GM12878 (cell line): Measurements from ENCODE around the gene CNTRL. TPM values are rescaled to one million over a fixed set of nuclear protein-coding genes. Genes with fewer than 3 reads are reported as not detected.

Experiments used
- ATAC-seq: fragments of 200-7000 bp; cut with Tn5 transposase; 3 replicates; pipeline ENCODE4 v1.9.1; 2020; ENCODE audit warnings: mild to moderate bottlenecking, moderate library complexity
- BruUV-seq: library from RNA; stranded (reverse); fragments of 400-500 nt; replicated peaks from 2 replicates; lab custom pipeline; 2021; lab: Mats Ljungman, UMichigan
- CTCF ChIA-PET: fragments of 300-600 bp; sonication (Branson Sonifier 250); formaldehyde crosslinking; extraction: SDS; loops from one replicate; lab custom pipeline; 2021; ENCODE audit warnings: inconsistent platforms; lab: Yijun Ruan, JAX
- POLR2A ChIA-PET: fragments of 350-600 bp; formaldehyde crosslinking; extraction: SDS; loops from one replicate; lab custom pipeline; 2021; ENCODE audit warnings: inconsistent platforms; lab: Charles Lee
- RAD21 ChIA-PET: fragments of 300-600 bp; sonication (Branson Sonifier 250); formaldehyde crosslinking; loops from one replicate; lab custom pipeline; 2023; ENCODE audit warnings: antibody characterized with exemption; ENCODE audit not compliant: unreplicated experiment; lab: Charles Lee
- SMC1A ChIA-PET: fragments of 300-600 bp; sonication (Branson Sonifier 250); formaldehyde crosslinking; loops from one replicate; lab custom pipeline; 2023; ENCODE audit not compliant: unreplicated experiment, uncharacterized antibody; lab: Charles Lee
- DNase-seq: peaks from one replicate; pipeline ENCODE4 v3.0.0-alpha.2; 2011; ENCODE audit warnings: low read depth, low spot score
- FAIRE-seq: peaks from 3 replicates; lab custom pipeline; 2011; peaks lifted over from hg19 to GRCh38; lab: Jason Lieb, UNC
- H2AFZ ChIP-seq: 2 replicates; pipeline ENCODE4 v1.6.0; 2011; ENCODE audit warnings: low read depth, low read length, control low read depth; ENCODE audit not compliant: control insufficient read depth
- H3K27ac ChIP-seq: 2 replicates; pipeline ENCODE4 v1.5.1; 2011; ENCODE audit warnings: control low read depth; ENCODE audit not compliant: control insufficient read depth, insufficient read depth
- H3K27me3 ChIP-seq, 2 experiments: replicated peaks in 1 of 2; 2 replicates each; pipeline versions ENCODE4 v1.6.0 to v1.6.1; 2011; ENCODE audit warnings: low read length in 1 of 2; ENCODE audit not compliant: control insufficient read depth in 2 of 2, insufficient read depth in 2 of 2
- H3K36me3 ChIP-seq, 2 experiments: 2 replicates each; pipeline ENCODE4 v1.5.1; 2011; ENCODE audit warnings: low read length in 1 of 2; ENCODE audit not compliant: control insufficient read depth in 2 of 2, insufficient read depth in 2 of 2
- H3K4me1 ChIP-seq: 2 replicates; pipeline ENCODE4 v1.6.1; 2011; ENCODE audit warnings: mild to moderate bottlenecking, low read length, moderate library complexity, mixed read lengths; ENCODE audit not compliant: control insufficient read depth, insufficient read depth
- H3K4me2 ChIP-seq: 2 replicates; pipeline ENCODE4 v1.6.0; 2011; ENCODE audit warnings: control low read depth; ENCODE audit not compliant: control insufficient read depth, insufficient read depth
- H3K4me3 ChIP-seq: fragments of 200-600 bp; sonication (generic); 2 replicates; pipeline ENCODE4 v1.5.1; 2016
- H3K79me2 ChIP-seq: 2 replicates; pipeline ENCODE4 v1.6.0; 2011; ENCODE audit warnings: low read length; ENCODE audit not compliant: control insufficient read depth, insufficient read depth
- H3K9ac ChIP-seq: 2 replicates; pipeline ENCODE4 v1.8.0; 2011; ENCODE audit warnings: low read length, control low read depth, mixed read lengths; ENCODE audit not compliant: control insufficient read depth, insufficient read depth
- H3K9me3 ChIP-seq: replicated peaks from 3 replicates; pipeline ENCODE4 v1.5.1; 2011; ENCODE audit warnings: mild to moderate bottlenecking, low read length; ENCODE audit not compliant: control insufficient read depth, insufficient read depth
- H4K20me1 ChIP-seq: 2 replicates; pipeline ENCODE4 v1.6.0; 2011; ENCODE audit not compliant: control insufficient read depth, insufficient read depth
- GABPA ChIP-seq: IDR thresholded peaks from 2 replicates; pipeline ENCODE4 v1.6.1; 2014; ENCODE audit warnings: antibody characterized with exemption, low read depth, mild to moderate bottlenecking, inconsistent platforms
- IRF4 ChIP-seq: IDR thresholded peaks from 2 replicates; pipeline ENCODE4 v1.6.1; 2011; ENCODE audit warnings: low read depth, low read length
- RAD51 ChIP-seq: fragments of 450-650 bp; IDR thresholded peaks from 2 replicates; pipeline ENCODE4 v1.6.1; 2016; ENCODE audit warnings: moderate library complexity, mild to moderate bottlenecking, inconsistent platforms
- WRNIP1 ChIP-seq: IDR thresholded peaks from 2 replicates; pipeline ENCODE4 v1.6.1; 2011; ENCODE audit warnings: low read depth, low read length, improper control_type of control experiment, borderline replicate concordance
- ZSCAN29 ChIP-seq: fragments of 450-650 bp; IDR thresholded peaks from 2 replicates; pipeline ENCODE4 v1.6.1; 2017; ENCODE audit warnings: mild to moderate bottlenecking, moderate library complexity
- WGBS: methylation state at CpG from one replicate; pipeline ENCODE4 v1.1.6; 2016; ENCODE audit warnings: low lambda C conversion rate; ENCODE audit not compliant: insufficient replicate concordance, insufficient coverage; ENCODE audit errors: missing lambda C conversion rate; 5-methylcytosine and 5-hydroxymethylcytosine counted together
- in situ Hi-C: fragments of 300-500 bp; cut with MboI; formaldehyde crosslinking; loops from 9 replicates; pipeline ENCODE4 v1.14.3; 2018; ENCODE audit warnings: mixed read lengths
- intact Hi-C: fragments of 100-400 bp; cut with micrococcal nuclease; formaldehyde crosslinking; loops from one replicate; pipeline ENCODE4 v1.14.2; 2022; ENCODE audit not compliant: unreplicated experiment
- polyA plus RNA-seq, 11 experiments: library from polyadenylated mRNA; depleted of rRNA in 4 of 11; unstranded in 6 of 11; stranded (reverse) in 5 of 11; fragments of >200 nt; fragmentation: Nextera tagmentation in 4 of 11; fragmentation: Illumina TruSeq in 1 of 11; extraction: Ambion mirVana in 4 of 11; extraction: Trizol in 1 of 11; gene quantifications; 1 replicate in 1 of 11; 2 replicates in 10 of 11; pipeline versions ENCODE4 v1.2.1 to v1.2.3, GENCODE V29; 2011 to 2016; ENCODE audit warnings: inconsistent platforms in 2 of 11, missing spikeins in 2 of 11, low read depth in 1 of 11
- total RNA-seq, 4 experiments: library from RNA; depleted of rRNA in 3 of 4; stranded (reverse); fragments of >200 nt in 3 of 4; fragmentation: Illumina TruSeq in 1 of 4; extraction: Trizol in 1 of 4; gene quantifications; 2 replicates each; pipeline versions ENCODE4 v1.2.1 to v1.2.3, GENCODE V29; 2013 to 2021
- TF ChIP-seq, protein P1 (sequence below): fragments of 450-650 bp; IDR thresholded peaks from 2 replicates; pipeline ENCODE4 v1.6.1; 2017; ENCODE audit warnings: low read depth, mild to moderate bottlenecking, moderate library complexity
- TF ChIP-seq, protein P2 (sequence below): fragments of 450-650 bp; IDR thresholded peaks from 2 replicates; pipeline ENCODE4 v1.6.1; 2016; ENCODE audit warnings: mild to moderate bottlenecking
- TF ChIP-seq, protein P3 (sequence below): fragments of 450-650 bp; formaldehyde crosslinking; IDR thresholded peaks from 2 replicates; pipeline ENCODE4 v1.4.0; 2020; ENCODE audit warnings: mild to moderate bottlenecking, moderate library complexity
- TF ChIP-seq, protein P4 (sequence below): IDR thresholded peaks from 2 replicates; pipeline ENCODE4 v1.6.1; 2011; ENCODE audit warnings: low read depth, mild to moderate bottlenecking, low read length, moderate library complexity, borderline replicate concordance; ENCODE audit errors: extremely low read depth
- TF ChIP-seq, protein P5 (sequence below): IDR thresholded peaks from 2 replicates; pipeline ENCODE4 v1.6.1; 2011; ENCODE audit warnings: borderline replicate concordance, low read depth, mild to moderate bottlenecking, moderate library complexity, low read length; ENCODE audit not compliant: insufficient read depth, poor library complexity, severe bottlenecking

Gene CNTRL
- total and polyA plus RNA-seq, 10 of the 15 experiments (the other 5 are each of a cell fraction or from before 2014, with no cell fraction given) = 20.0 to 65.4 (median 38.8) TPM

DNA sequence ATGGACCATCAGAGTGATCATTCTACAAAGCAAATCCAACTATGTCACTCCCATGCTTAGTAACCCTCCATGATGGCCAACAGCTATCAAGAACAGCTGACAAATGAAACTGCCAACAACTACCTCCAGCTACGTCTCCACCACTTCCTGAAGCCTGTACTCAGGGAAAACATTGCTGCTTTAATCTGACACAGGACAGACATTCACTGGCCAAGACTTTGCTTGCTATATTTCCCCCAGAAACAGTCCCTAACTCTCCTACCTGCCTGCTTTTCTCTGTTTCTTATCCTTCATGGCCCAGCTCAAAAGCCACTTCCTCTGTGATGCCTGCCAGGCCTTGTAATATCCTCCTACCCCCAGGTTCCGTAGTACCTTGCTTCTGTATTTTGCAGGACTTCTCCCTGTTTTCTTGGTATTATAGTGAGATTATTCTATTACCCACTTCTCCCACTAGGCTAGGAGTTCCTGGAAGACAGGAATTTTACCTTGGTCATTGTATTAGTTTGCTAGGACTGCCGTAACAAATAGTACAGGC is 141.6 kb downstream of the CNTRL start (continued):
- TF ChIP-seq, protein P1, sequence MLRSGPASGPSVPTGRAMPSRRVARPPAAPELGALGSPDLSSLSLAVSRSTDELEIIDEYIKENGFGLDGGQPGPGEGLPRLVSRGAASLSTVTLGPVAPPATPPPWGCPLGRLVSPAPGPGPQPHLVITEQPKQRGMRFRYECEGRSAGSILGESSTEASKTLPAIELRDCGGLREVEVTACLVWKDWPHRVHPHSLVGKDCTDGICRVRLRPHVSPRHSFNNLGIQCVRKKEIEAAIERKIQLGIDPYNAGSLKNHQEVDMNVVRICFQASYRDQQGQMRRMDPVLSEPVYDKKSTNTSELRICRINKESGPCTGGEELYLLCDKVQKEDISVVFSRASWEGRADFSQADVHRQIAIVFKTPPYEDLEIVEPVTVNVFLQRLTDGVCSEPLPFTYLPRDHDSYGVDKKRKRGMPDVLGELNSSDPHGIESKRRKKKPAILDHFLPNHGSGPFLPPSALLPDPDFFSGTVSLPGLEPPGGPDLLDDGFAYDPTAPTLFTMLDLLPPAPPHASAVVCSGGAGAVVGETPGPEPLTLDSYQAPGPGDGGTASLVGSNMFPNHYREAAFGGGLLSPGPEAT = no peak

DNA sequence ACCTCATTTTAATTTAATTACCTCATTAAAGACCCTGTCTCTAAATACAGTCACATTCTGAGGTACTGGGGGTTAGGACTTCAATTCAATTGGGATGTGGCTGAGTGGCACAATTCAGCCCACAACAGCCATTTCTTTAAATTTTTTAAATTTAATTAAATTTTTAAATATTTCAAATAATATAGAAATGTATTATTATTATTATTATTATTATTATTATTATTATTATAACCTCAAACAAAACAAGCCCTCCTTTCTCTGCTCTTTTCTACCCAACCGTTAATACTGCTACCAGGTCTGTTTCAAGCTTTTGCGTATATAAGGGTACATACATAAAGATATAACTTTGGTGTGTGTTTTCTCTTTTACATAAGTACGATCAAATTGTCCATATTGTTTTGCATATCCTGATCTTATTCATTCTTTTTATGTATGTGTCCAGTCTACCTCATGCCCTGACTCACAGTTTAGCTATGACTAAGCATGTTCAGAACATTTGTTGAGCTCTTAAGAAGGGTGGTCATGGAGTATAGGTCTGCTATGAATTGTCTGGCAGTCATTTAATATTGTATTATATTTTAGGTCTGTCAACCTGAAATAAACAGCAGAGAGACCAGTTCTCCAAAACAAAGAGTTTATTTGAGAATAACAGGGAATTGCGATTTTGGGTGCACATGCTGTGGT is 143.0 kb downstream of the CNTRL start:
- no peak overlapping the region for H3K4me3 ChIP-seq
- H3K36me3 ChIP-seq = no peaks in the 10 kb centered on the region
- H3K4me2 ChIP-seq = no peak overlapping the region
- H2AFZ ChIP-seq = no peak overlapping the region
- ATAC-seq = peak; percentile 93
- POLR2A ChIA-PET = interaction anchor here (0.6 to 1.0 kb wide), 4 partner anchors 8 to 327 kb away, joined by 3 to 6 read pairs (median 6); no protein-coding TSS in a partner anchor
- intact Hi-C loops = no loop called here
- peak; percentile 35 for FAIRE-seq
- H3K9ac ChIP-seq = no peak overlapping the region
- DNase-seq = peak; percentile 50
- WGBS = 12% methylated on average over 4 of the region's 4 CpGs
- H3K4me1 ChIP-seq = peaks cover 10% of the 10 kb centered on the region
- in situ Hi-C loops = loop anchor here (5.0 kb wide), 2 partner anchors 100 to 180 kb away; no protein-coding TSS in a partner anchor
- SMC1A ChIA-PET = interaction anchor here (0.8 to 2.4 kb wide), 12 partner anchors 8 to 182 kb away, joined by 3 to 11 read pairs (median 4); no protein-coding TSS in a partner anchor
- CTCF ChIA-PET = interaction anchor here (0.8 to 1.4 kb wide), 7 partner anchors 13 to 236 kb away, joined by 3 to 6 read pairs (median 3); partner anchors contain the start of gene RAB14
- H3K27ac ChIP-seq = no peak overlapping the region; the same call in 1 of the 2 replicates
- no peaks in the 10 kb centered on the region for H4K20me1 ChIP-seq
- H3K79me2 ChIP-seq = no peaks in the 10 kb centered on the region
- BruUV-seq = no TSS peak
- RAD21 ChIA-PET = interaction anchor here (0.7 to 1.0 kb wide), 2 partner anchors 16 to 163 kb away, joined by 3 read pairs; no protein-coding TSS in a partner anchor
- no peaks in the 10 kb centered on the region for H3K27me3 ChIP-seq
- no peaks in the 10 kb centered on the region for H3K9me3 ChIP-seq
- TF ChIP-seq IRF4 (peak; percentile 87), RAD51 (no peak), GABPA (peak; percentile 49; the same call in 1 of the 2 replicates), WRNIP1 (no peak), ZSCAN29 (no peak)
- TF ChIP-seq, protein P2, sequence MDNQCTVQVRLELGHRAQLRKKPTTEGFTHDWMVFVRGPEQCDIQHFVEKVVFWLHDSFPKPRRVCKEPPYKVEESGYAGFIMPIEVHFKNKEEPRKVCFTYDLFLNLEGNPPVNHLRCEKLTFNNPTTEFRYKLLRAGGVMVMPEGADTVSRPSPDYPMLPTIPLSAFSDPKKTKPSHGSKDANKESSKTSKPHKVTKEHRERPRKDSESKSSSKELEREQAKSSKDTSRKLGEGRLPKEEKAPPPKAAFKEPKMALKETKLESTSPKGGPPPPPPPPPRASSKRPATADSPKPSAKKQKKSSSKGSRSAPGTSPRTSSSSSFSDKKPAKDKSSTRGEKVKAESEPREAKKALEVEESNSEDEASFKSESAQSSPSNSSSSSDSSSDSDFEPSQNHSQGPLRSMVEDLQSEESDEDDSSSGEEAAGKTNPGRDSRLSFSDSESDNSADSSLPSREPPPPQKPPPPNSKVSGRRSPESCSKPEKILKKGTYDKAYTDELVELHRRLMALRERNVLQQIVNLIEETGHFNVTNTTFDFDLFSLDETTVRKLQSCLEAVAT = no peak
- TF ChIP-seq, protein P3, sequence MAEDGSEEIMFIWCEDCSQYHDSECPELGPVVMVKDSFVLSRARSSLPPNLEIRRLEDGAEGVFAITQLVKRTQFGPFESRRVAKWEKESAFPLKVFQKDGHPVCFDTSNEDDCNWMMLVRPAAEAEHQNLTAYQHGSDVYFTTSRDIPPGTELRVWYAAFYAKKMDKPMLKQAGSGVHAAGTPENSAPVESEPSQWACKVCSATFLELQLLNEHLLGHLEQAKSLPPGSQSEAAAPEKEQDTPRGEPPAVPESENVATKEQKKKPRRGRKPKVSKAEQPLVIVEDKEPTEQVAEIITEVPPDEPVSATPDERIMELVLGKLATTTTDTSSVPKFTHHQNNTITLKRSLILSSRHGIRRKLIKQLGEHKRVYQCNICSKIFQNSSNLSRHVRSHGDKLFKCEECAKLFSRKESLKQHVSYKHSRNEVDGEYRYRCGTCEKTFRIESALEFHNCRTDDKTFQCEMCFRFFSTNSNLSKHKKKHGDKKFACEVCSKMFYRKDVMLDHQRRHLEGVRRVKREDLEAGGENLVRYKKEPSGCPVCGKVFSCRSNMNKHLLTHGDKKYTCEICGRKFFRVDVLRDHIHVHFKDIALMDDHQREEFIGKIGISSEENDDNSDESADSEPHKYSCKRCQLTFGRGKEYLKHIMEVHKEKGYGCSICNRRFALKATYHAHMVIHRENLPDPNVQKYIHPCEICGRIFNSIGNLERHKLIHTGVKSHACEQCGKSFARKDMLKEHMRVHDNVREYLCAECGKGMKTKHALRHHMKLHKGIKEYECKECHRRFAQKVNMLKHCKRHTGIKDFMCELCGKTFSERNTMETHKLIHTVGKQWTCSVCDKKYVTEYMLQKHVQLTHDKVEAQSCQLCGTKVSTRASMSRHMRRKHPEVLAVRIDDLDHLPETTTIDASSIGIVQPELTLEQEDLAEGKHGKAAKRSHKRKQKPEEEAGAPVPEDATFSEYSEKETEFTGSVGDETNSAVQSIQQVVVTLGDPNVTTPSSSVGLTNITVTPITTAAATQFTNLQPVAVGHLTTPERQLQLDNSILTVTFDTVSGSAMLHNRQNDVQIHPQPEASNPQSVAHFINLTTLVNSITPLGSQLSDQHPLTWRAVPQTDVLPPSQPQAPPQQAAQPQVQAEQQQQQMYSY = no peak
- TF ChIP-seq, protein P4, sequence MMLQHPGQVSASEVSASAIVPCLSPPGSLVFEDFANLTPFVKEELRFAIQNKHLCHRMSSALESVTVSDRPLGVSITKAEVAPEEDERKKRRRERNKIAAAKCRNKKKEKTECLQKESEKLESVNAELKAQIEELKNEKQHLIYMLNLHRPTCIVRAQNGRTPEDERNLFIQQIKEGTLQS = no peak
- TF ChIP-seq, protein P5, sequence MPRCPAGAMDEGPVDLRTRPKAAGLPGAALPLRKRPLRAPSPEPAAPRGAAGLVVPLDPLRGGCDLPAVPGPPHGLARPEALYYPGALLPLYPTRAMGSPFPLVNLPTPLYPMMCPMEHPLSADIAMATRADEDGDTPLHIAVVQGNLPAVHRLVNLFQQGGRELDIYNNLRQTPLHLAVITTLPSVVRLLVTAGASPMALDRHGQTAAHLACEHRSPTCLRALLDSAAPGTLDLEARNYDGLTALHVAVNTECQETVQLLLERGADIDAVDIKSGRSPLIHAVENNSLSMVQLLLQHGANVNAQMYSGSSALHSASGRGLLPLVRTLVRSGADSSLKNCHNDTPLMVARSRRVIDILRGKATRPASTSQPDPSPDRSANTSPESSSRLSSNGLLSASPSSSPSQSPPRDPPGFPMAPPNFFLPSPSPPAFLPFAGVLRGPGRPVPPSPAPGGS = no peak
